ENCODE measurements around the gene TSPAN31.
"Not testable (repeated sequence)": the region's sequence is repeated elsewhere in the genome, so short reads cannot be mapped to it uniquely, and the experiment has no call there.

Gene TSPAN31

GRCh38 chr12:57744777-57745484 lies at the start of gene TSPAN31:
Gene TSPAN31 (plus strand): TSS chr12:57745039. CDS start chr12:57745155, 116 bp downstream.
- peak; percentile 94 for DNase-seq

- DNase-seq = no peak
Observed at GRCh38 chr12:57695770-57696432, 48.9 kb upstream of the TSPAN31 start.

- DNase-seq = no peak
Observed at GRCh38 chr12:57697076-57697475, 47.8 kb upstream of the TSPAN31 start.

- no peak for DNase-seq
Observed at GRCh38 chr12:57698414-57698813, 46.4 kb upstream of the TSPAN31 start.

GRCh38 chr12:57700317-57700716 lies 44.5 kb upstream of the TSPAN31 start:
- no peak for DNase-seq

- DNase-seq = no peak
Observed at GRCh38 chr12:57707250-57707649, 37.6 kb upstream of the TSPAN31 start.

- DNase-seq = no peak
Observed at GRCh38 chr12:57708296-57708695, 36.5 kb upstream of the TSPAN31 start.

- DNase-seq = no peak
Observed at GRCh38 chr12:57712701-57713100, 32.1 kb upstream of the TSPAN31 start.

GRCh38 chr12:57713209-57713608 lies 31.6 kb upstream of the TSPAN31 start:
- DNase-seq = no peak

GRCh38 chr12:57715036-57715748 lies 29.6 kb upstream of the TSPAN31 start:
- DNase-seq = not testable (repeated sequence)

GRCh38 chr12:57715786-57716185 lies 29.1 kb upstream of the TSPAN31 start:
- DNase-seq = no peak

GRCh38 chr12:57716305-57716704 lies 28.5 kb upstream of the TSPAN31 start:
- no peak for DNase-seq

GRCh38 chr12:57717131-57717530 lies 27.7 kb upstream of the TSPAN31 start:
- no peak for DNase-seq

- no peak for DNase-seq
Observed at GRCh38 chr12:57717846-57718640, 26.8 kb upstream of the TSPAN31 start.

GRCh38 chr12:57718641-57719528 lies 26.0 kb upstream of the TSPAN31 start:
- no peak for DNase-seq

GRCh38 chr12:57719777-57720605 lies 24.8 kb upstream of the TSPAN31 start:
- DNase-seq = no peak

- no peak for DNase-seq
Observed at GRCh38 chr12:57720606-57721595, 23.9 kb upstream of the TSPAN31 start.

- not testable (repeated sequence) for DNase-seq
Observed at GRCh38 chr12:57721846-57722608, 22.8 kb upstream of the TSPAN31 start.

Measured in activated naive CD4-positive, alpha-beta T cell treated with Interleukin-2 at 50 U/mL for 16 hours (primary cell).